Activated CD4-positive, alpha-beta T cell treated with anti-CD3 and anti-CD28 coated beads, Interleukin-2, amount 50 U/mL, for 48 hours (primary cell): Measurements from ENCODE around the gene RNF151.

ENCODE experiments used
- DNase-seq, 2 experiments: peaks; one replicate each; pipeline ENCODE4 v3.0.0-alpha.2; 2020

RNF151 gene

DNA sequence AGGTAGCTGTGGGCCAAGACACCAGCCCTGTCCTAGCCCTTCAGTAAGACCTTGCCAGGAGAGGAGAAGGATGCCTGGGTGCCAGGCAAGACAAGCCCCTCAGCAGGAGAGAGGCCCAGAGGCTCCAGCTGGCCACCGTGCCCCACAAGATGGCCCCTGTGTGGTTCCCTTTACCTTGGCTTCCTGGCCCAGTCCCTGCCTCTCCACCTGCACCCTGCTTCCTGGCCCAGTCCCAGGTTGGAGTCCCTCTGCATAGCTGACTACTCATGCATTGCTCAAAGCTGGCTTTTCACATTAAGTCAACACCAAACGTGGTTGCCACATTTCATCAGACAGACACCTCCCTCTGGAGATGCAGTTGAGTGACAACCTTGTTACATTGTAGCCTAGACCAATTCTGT, 27.1 kb downstream of the RNF151 start:
- no peak for DNase-seq

DNA sequence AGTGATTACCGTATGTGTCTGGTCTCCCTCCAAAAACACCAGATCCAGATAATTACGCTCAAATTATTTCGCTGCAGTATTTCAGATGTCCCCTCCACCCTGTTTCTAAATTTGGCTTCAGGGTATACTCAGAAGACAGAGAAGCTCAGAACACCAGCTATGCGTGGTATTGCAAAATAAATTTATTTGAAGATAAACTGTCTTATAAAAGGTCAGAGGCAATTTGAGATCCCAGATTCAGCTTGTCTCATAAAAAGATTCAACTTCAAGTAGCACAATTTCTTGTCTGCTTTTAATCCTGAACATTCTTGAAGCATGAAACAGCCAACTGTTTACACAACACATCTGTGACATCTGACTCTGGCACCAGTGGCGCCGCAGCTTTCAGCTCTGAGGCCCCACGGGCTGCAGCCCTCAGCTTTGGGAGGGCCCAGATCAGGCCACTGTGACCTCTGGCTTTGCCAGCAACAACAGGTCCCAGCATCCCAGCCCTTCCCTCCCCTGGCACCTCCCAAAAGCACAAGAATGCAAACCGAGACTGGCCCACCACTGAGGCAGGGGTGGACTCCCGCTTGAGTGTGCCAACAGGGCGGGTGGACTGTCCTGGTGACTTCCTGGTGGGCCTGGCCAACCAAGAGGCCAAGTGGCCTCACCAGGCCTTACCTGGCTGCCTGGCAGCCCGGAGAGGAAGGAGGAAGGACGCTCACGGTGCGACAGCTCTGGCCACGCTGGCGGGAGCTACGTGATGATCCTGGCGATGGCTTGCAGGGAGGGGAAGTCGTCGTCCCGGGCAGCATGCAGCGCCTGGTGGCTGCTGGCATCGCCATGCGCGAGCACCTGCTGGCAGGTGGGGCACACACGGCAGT, 31.1 kb downstream of the RNF151 start:
- DNase-seq = no peak

DNA sequence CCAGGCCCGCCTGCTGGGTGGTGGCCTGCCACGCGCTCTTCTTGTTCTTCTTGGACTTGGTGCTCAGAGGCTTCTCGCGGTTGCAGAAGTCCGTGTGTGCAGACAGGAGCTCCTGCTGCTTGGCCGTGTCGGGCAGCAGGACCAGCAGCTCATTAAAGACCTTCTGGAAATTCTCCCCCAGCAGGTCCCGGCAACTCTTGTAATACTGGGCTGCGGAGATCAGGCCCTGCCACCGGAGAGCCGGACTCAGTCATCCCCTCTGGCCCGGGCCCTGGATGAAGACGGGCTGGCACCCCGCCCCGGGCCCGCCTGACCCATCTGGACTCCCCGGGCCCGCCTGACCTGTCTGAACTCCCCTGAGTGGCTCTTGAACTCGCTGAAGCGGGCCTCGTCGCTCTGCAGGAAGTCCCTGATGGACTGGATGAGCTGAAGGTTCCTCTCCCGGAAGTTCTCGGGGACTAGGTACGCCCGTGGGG, 31.7 kb downstream of the RNF151 start:
- no peak for DNase-seq

- DNase-seq = no peak
These were observed 32.5 kb downstream of the RNF151 start for GRCh38 chr16:1998852-1999801.

DNA sequence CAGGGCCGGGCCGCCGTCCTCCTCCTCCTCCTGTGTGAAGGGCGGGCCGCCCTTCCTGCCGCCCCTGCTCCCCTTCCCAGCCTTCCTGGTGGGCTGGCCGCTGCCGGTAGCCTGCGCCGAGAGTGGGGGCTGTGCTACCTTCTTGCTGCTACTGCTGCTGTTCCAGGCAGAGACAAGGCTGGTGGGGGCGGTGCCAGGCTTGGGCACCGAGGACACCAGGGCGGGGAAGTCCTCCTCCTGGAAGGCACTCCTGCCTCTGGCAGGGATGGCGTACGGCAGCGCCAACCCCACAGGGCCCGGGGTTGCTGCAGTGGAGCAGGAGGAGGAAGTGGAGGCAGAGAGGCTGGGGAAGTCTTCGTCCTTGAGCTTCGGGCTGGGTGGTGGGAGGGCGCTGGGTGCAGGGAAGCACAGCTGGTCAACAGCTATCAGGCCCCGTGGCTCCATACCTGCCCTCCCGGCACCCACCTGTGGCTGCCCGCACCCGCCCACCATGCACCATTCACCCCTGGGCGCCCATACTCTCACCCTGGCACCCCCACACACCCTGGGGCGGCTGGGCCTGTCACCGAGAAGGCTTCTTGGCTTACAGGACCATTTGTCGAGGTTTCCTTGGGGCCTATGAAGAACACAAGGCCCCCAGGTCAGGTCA, 33.3 kb downstream of the RNF151 start:
- no peak for DNase-seq

DNA sequence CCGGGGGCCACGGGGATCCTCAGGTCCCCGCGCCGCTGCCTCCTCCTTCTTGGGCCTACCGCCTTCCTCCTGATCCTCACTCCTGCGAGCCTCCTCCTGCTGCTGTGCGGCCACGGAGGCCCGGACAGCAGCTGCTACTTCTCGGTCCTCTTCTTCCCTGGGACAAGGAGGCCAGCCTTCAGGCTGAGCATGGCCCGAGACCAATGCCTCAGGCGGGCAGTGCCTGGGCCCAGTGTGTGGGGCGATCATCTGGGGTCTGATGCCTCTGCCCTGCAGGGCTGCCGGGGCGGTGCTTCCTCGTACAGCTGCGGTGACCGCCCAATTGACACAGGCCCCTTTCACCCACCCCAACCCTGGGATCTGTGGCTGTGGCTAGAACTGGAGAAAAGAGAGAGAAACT, 34.4 kb downstream of the RNF151 start:
- no peak for DNase-seq

- no peak for DNase-seq
These were observed 35.0 kb downstream of the RNF151 start for GRCh38 chr16:2001456-2002355.

DNA sequence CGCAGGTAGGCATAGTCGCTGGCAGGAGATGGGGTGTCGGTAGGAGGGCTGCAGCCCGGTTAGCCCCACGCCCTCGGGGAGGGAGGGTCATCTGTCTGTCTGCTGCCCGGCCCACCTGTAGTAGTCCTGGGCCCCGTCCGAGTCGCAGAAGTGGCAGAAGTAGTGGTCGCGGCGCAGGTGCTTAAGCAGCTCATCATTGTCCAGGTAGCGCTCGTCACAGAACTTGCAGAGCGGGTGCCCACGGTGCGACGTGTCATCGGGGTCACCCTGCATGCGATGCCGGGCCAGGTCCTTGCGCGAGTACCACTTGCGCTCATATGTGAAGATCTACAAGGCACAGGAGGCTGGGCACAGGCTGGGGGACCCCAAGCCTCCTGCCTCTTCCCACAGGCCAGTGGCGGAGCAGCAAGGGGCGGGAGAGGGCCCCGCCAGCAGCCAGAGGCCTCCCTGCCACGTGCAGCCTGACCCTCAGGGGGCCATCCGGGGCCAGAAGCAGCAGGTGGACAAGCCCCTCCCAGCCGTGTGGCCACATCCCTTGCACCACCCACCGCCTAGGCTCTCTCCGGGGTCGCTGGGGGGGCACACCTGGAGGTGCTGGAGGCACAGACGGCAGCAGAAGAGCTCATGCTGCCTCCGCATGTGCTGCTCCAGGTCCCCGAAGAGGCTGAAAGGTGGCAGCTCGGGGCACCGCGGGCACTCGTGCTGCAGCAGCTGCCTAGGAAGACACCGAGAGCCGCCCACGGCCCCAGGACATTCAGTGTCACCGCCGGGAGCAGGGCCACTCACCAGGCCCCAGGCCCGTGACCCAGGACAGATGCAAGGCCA, 36.0 kb downstream of the RNF151 start:
- no peak for DNase-seq

GRCh38 chr16:2003231-2003826, 36.7 kb downstream of the RNF151 start:
- no peak for DNase-seq

GRCh38 chr16:2003827-2004641, 37.4 kb downstream of the RNF151 start:
- peak; percentile 92 to 93 for DNase-seq

DNA sequence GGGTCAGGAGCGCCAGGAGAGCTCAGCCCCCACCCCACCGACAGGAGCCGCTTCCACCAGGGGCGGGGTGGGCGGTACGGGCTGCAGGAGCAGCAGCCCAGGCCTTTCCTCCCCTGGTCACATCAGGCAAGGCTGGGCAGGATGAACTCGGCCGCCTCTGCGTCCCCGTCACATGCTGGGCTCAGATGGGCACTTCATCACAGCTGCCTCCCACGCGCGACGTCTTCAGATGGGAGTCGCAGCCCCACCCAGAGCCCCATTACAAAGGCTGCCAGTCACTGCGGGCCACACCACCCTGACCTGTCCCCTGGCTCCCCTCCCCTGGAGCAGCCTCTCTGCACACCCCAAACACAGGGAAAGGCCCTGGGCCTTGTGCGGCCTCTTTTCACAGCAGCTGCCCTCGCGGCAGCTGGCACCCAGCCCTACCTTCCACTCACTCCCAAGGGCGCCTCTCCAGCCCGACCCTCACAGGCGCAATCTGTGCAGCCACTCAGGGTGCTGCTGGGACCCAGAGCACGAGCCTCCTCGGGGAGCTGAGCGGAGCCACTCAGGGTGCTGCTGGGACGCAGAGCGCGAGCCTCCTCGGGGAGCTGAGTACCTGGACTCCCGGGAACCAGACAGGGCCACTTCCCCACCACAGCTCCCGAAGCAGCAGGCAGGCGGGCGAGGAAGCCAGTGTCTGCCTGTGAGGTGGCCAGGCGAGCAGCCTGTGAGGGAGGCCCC, 38.3 kb downstream of the RNF151 start:
- DNase-seq = no peak

DNA sequence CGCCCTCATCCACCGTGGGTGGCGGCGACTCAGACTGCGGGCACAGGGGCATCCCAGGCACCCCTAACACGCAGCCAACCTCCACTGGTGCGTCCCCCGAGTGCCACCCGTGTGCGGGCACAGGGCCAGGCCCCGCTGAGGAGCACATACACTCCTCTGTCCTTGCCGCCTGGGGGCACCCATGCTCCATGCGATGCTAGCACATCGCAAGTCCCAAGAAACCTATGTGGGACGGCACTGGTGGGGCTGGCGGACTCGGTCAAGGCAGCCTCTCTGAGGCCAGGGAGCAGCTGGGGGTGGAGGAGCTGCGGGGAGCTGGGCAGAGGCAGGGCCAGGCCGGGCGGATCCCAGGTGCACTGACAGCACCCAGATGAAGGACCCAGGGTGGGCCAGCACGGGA, 39.0 kb downstream of the RNF151 start:
- no peak for DNase-seq

DNA sequence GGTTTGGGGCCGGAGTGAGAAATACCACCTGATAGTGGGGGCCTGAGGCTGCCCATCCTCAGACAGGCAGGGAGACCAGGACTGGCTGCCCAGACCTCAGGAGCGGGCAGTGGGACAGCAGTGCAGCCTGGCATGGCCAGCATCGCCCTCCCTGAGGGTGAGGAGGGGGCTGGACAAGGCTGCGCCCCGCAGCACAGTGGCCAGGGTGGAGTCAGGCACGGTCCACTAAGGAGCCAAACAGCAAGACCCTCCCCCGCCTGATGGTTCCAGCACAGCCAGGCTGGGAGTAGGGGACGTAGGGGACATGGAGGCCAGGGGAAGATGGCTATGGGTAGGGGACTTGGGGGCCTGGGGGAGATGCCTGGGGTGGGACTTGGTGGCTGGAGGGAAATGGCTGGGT, 39.7 kb downstream of the RNF151 start:
- no peak for DNase-seq

GRCh38 chr16:2007081-2007836, 40.6 kb downstream of the RNF151 start:
- no peak for DNase-seq

DNA sequence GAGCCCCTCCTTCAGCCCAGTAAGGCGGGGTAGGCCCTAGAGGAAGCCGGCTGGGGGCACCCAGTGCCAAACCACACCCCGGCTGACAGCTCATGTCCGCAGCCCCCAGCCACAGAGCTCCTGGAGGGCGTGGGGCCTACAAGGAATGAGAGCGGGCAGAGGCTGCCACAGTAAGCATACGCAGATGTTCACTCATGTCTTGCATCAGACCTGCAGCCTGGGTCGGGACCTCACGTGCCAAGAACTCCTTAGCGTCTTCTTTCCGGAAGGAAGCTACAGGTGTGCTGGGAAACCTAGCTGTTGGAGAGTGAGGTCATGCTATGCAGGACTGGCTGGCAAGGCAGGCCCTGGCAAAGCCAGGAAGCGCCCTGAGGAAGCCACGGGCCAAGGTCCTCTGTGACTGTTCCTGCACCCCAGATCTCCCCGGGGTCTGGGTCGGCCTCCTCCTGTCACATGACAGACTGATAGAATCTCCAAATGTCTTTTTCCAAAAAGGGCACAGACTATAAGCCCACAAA, 41.4 kb downstream of the RNF151 start:
- no peak for DNase-seq

DNA sequence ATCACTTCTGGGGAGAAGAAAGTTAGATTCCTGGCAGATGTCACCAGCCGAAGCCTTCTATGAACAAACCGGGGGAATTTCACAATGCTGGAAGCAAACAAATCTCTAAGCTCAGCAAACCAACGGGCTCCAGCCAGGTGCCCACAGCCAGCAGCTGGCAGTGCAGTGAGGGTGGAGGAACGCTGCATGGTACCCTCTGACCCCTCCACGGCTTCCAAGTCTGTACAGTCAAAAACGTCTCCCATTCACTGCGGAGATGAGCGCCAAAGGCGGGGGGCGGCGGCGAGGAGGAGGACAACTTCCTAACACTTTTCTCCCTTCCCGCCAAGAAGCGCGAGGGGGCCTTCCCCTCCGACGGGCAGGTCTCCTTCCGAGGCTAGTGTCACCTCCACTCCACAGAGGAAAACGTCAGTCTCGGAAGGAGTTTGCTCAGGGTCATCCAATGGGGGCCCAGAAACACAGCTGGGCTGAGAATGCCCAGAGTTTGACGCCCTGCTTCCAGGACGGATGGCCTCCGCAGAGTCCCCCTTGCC, 42.0 kb downstream of the RNF151 start:
- DNase-seq = peak; percentile 49 to 59

DNA sequence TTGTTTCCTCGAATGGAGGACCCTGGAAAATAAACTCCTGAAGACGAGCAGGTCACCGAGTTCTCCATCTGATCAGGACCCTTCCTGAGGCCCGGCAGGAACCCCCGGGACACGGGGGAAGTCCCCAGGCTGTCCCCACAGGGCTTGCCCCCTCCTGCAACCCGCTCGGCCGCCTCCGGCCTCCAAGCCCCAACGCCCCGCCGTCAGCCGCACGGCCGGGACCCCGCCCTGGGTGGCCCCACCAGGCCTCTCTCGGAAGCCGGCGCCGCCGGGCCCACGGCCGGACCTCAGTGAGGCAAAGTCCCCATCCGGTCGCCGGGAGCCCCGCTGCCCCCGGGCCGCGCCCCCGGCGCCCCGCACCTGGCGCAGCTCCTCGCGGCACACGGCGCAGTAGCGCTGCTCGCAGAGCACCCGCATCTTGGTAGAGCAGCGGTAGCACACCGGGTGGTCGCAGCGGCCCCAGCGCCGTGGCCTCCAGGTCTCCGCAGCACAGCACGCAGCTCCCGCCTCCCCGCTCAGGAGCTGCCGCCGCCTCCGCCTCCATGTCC, 42.6 kb downstream of the RNF151 start:
- DNase-seq = no peak
